NCI-H2081 treated with DMSO at 0.1 percent for 48 hours (cell line): ENCODE results near the gene KCTD5.
"Not testable (repeated sequence)": the region's sequence is repeated elsewhere in the genome, so short reads cannot be mapped to it uniquely, and the experiment has no call there.

Experiments
- DNase-seq: peaks from one replicate; lab custom pipeline; 2025; lab: John Stamatoyannopoulos, UW

The KCTD5 gene

DNA sequence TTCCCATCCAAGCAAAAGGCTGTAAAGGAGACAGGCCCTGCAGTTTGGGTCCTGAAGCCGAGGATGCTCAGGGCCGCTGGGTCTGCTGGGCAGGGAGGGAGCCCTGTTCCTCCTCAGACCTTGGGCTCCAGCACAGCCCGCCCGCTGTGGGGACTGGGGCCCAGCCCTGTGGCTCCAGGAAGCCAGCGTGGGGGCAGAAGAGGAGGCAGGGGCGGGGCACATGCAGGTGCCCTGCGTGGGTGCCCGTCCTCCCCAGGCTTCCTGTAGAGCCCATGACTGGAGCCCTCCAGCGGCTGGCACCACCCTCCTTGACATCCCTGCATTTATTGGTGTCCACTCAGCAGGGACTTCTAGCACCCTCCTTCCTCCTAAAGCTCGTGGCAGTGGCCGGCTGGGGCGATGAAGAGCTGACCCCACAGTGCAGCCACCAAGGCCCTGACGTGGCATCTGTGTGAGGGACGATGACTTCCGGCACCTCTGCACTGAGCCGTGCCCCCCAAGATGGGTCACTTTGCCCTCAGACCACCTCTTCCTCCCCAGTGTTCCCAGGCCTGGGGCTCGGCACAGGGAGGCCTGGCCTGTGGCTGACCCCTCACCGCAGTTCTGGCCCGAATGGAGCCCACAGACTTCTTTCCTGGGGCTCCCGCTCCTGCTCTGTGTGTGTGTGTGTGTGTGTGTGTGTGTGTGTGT is 27.8 kb downstream of the KCTD5 start:
- DNase-seq = no peak

DNA sequence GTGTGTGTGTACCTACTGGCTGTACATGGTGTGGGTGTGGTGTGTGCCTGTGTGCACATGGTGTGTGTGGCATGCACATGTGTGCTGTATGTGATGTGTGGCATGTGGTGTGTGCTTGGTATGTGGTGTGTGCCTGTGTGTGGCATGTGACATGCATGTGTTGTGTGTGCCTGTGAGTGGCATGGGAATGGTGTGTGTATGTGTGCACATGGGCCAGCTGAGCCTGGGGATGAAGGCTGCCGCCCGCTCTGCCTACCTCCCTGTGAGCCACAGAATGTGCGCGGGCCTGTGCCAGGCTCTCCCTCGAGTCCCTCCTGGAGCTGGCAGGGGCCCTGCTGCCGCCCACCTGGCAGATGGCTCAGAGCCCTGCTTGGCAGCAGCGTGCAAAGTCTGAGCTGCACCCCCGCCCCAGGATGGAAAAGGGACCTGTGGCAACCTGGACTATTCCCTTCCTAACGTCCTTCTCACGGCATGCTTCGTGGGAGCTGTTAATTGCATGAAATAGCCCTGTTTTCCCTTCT is 28.4 kb downstream of the KCTD5 start:
- DNase-seq = no peak

DNA sequence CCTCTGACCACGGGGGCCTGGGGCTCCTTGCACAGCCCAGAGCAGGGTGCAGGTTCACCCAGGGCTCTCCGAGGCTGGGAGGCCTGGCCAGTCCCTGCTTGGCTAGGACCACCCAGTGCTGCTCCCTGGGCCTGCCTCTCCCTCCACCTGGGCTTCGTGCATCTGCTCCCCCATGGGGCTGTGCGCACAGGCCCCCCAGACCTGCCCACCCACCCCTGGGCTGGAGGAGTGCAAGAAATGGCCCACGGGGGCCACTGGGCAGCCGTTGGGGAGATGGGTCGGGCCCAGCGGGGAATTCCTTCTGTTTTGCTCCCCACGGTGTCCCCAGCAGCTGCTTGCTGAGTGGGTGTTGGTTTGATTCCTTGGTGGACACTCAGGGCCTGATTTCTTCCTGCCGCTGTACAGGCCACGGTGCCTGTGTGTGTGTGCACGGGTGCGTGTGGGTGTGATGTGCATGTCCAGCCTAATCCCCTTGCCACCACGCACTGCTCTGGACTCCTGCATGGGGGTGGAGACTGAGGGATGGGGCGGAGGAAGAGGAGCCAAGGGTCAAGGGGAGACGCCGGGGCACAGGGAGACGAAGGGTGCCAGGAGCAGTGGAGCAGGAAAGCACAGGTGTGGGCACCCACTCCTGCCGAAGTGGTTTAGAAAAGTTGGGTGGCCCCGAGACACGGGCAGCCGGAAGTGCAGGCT is 29.2 kb downstream of the KCTD5 start:
- no peak for DNase-seq

DNA sequence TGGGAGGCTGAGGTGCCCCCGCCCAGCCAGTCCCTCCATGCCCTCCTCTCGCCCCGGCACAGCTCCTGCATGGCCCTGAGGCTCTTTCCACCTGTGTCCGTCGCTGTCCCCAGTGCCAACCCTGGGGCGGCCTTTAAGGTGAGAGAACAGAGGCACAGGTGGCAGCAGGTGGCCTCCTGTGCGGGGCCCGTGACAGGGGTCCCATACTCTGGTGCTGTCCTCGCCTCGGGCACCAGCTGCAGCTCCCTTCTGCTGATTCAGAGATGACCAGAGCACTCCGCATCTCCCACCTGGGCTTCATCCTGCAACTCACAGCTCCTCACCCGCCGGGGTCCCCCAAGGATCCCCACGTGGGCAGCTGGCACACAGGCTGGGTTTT is 29.7 kb downstream of the KCTD5 start:
- no peak for DNase-seq

DNA sequence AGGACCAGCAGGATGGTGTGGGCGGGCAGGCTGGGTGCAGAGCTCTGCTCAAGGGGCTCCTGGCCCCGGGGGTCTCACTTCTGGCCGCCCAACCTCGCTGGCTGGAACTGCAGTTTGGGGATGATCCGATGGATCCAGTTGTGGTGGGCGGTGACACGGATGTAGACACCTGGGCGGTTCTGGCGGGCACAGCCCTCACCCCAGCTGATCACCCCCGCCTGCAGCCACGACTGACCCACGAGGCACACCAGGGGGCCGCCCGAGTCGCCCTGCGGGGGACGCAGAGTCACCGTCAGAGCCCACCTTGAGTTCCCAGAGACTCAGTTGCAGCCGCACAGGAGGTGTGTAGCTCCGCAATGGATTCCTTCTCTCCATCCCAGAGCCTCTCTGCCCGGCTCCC is 30.2 kb downstream of the KCTD5 start:
- DNase-seq = no peak

DNA sequence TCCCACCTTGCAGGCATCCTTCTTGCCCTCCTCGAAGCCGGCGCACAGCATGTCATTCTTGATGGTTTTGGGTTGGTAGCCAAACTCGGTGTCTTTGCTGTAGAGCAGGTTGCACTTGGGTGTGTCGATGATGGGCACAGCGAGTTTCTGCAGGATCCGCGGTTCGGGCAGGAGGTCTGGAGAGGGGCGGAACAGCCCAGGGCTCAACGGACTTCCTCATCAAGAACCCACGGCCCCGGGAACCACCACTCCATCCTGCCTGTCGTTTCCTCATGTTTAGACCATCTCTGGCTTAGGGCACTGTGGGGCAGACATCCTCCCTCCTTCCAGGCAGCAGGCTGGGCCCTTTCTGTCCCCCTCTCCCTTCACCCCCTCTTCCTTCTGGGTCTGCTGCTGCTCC is 31.2 kb downstream of the KCTD5 start:
- no peak for DNase-seq

DNA sequence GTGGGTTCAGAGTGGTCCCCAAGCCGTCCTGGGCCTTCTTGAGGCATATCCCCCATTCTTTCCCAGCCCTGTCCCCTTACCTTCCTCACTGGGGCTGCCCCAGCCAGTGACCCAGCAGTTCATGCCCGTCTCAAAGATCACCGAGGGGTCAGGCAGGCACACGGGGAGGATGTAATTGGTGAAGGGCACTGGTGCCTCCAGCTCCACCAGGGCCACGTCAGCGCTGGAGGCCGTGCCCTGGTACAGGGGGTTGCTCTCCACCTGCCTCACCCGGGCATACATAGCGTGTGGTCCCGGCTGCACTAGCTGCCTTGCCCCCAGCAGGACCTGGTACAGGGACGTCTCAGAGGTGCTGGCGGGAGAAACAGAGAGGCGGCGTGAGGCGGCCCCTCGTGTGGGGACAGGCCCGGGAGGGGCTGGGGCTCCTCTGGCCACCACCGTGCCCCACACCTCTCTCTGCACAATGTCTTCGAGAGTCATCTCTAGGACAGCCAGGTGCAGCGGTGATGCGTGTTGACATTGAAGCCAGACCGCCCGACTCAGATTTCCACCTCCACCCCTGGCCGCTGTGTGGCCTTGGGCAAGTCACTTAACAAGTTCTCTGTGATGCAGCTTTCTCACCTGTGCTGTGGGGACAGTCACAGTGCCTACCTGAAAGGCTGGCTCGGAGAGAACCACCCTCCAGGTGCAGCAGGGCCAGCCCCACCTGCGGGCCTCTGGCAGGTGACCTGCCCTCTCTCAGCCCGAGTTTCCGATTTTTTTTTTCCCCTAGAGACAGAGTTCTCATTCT is 31.9 kb downstream of the KCTD5 start:
- no peak for DNase-seq

DNA sequence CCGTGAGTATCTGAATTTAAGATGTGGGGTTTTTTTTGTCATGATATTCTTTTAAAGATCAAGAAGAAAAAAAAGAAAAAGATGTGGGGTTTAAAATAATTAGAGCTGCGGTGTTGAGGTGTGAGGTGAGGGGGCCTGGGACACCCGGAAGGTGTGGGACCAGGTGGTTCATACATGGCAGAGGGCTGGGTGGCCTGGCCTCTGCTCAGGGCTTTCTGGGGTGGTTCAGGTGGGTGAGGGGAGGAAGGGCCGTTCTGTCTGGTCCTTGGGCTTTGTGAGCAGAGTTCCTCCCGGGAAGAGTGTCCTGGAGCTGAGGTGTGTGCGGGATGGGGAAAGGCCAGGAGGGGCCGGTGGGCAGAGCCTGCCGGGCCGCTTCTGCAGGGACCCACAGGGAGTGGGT is 32.7 kb downstream of the KCTD5 start:
- DNase-seq = no peak

DNA sequence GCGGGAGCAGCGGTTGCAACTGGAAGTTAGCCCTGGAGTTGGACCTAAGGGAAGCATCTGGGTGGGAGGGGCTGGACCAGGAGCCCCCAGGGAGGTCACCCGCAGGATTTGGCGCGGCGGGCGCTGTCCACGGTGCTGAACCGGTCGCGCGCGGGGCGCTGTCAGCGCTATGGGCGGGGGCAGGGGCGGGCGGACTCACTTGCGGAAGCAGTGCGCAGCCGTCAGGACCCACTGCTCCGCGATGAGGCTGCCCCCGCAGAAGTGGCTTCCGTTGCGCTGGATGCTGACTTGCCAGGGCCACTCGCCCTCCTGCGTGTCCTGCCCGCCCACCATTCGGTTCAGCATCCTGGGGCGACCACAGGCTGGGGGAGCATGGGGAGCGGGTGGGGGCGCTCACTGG is 33.2 kb downstream of the KCTD5 start:
- DNase-seq = no peak

DNA sequence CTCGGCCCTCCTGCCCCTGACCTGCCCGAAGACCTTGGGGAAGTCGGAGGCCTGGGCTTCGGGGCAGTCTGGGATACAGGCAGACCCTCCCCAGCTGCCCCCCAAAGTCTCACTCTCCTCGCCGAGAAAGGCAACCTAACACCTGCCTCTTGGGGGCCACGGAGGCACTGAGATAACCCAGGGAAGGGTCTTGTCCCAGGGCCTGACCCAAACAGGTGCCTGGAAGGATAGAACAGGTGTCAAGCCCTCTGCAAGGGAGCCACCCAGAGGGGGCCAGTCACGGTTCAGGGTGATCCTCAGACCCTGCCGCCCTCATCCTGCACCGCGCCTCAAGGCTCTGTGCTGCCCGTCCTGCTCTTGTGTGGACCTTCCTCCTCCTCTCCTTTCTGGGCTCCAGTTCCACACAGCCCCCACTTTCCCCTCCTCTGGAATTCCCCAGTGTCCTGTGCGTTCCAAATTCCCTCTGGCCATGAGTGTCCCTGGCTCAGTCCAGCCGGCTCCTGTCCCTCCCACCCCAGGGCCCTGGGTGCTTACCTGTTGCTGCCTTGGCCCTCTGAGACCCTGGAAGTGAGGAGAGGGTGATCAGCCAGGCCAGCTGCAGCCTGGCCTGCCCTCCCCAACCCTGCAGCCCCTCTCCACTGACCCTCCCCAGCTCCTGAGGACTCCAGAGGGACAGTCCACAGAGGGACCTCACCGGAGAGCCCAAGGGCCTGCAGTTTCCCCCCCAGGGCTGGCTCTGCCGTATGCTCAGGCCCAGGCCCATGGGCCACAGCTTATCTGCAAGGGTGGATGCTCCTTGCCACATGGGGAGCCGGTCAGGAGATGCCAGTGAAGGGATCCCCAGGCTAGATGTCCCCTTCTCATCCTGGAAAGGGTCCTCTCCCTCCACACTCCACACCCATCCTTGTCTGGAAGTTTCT is 33.9 kb downstream of the KCTD5 start:
- no peak for DNase-seq

DNA sequence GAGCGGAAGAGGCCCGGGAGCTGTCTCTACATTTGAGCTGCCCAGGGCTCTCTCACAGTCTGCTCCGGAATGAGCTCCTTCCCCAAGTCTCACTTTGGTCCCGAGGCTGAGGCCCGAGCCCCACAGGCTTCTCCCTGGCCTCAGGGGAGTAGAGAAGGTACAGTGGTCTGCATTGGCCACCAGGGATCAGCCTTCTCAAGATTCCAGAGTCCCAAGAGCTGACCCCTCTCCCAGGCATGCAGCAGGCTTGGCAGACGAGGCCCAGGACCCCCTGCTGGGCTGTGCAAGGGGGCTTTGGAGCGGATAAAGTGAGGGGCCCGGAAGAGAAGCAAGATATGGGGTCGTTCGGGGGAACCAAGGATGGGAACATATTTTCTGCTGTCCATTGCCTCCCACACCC is 34.6 kb downstream of the KCTD5 start:
- no peak for DNase-seq

DNA sequence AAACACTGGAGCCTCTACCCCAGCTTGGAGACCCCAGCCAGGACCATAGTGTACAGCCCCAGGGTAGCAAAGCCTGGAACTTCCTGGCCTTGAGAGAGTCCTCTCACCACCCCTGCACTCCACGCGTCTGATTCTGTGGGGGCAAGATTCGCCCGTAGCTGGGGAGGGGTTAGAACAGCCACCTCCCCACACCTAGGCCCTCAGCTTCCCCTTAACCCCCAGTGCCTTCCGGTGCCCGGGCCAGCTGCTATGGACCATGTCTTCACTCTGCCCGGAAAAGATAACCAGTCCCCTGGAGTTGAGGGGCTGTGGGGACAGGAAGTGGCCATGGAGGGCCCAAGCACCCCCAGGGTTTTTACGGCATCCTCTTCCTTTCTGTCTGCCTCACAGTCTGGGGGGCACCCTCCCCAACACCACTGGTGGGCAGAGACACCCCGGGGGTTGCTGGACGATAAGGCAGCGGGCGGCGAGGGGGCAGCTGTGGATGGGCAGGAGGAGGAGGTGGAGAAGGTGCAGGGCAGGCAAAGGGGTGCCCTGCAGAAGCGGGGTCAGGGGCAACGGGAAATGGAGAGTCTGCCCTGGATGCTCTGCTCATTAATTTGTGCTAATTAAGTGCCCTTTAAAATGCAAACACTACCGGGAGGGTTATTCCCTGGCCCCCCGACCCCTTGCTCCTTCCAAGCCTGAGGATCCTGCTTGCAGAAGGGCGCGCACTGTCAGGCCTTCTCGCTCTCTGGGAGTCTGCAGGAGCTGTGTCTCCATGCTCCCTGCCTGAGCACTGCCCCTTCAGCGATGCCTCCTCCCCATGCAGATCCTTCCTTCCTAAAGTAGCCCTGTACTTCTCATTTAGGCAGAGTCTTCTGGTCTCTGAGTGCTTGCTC is 35.3 kb downstream of the KCTD5 start:
- no peak for DNase-seq

DNA sequence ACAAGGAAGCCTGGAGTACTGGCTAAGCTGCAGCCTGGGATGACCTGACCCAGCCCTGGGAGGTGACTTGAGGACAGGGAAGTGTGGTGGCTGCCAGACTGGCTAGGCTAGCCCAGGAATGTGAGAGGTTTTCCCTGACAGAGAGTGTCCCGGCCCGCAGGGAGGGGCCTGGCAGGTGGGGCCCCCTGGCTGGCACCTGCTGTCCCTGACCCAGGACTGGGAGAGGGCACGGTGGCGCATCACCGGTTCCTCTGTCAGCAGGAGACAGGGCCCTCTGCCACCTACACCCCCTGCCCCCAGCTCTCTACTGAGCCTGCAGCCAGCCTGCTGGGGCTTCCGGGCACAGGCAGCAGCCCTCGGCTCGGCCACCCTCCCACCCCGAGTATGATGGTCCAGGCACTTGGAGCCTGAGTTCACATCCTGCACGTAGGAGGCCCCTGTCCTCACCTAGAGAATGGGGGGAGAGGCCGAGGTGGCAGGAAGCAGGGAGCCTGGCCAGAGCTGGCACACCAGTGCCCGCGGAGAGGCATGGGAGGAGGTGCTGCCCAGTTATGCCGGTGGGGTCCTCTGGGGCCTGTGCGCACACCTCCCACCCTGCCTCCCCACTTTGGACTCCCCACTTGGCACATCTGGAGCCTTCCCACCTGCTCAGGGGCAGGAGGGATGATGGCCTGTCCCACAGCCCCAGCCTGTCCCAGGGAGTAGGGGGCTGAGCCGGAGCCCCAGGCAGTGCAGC is 37.2 kb downstream of the KCTD5 start:
- DNase-seq = no peak

DNA sequence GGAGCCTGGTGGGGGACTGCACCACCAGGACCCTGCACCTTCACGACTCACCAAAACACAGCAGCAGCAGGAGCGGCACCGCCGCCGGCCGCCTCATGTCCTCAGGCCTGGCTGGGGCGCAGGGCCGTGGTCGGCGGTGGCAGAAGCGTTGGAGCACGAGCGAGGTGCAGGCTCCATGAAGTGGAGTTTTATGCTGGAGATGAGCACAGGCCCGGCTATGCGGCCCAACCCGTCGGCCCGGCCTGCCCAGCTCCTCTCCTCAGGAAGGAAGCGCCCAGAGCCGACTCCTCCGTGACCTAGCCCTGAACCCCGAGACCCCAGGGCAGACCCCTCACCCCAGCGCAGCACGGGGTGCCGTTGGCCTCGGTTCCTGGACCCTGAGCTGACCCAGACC is 37.7 kb downstream of the KCTD5 start, which contains the start of gene PRSS27:
TSS of gene PRSS27 (minus strand) at position 161 of the 394 bp plus-strand sequence. CDS start at position 97, 64 bp downstream.
- no peak for DNase-seq

DNA sequence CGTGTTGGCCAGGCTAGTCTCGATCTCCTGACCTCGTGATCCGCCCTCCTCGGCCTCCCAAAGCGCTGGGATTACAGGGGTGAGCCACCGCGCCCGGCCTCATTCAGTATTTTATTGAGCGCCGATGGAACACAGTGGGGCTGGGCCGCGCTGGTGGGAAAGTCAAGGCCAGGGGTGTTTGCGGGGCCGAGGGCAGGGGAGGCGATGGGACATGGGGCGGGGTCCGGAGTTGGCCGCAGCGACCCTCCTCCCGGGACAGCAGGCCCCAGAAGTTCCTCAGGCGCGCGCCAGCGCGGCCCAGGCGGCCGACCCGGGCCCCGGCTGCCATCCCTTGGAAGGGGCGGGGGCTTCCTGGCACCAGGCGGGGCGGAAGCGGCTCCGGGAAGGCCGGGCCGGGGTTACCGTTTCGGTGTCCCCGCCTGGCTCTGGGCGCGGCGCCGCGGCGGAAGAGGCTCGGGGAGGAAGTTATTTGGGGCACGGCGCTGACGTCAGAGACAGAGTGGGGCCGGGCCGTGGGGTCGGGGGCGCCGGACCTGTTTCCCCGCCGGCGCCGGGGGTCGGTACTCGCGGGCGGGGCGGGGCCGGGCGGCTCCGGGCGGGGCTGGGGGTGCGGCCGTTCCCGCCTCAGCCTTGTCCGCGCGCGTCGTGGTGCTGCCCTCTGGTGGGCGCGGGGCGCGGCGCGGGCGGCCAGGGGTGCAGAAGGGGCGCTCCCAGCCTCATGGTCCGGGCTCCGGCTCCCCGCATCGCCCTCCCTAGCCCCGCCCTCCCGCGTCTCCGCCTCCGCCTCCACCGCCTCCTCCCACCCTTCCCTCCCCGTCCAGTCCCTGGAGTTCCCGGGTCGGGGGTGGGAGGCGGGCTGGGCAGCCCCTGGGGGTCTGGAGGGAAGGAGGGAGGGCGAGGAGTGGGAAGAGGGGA is 38.7 kb downstream of the KCTD5 start:
- DNase-seq = peak; percentile 21

DNA sequence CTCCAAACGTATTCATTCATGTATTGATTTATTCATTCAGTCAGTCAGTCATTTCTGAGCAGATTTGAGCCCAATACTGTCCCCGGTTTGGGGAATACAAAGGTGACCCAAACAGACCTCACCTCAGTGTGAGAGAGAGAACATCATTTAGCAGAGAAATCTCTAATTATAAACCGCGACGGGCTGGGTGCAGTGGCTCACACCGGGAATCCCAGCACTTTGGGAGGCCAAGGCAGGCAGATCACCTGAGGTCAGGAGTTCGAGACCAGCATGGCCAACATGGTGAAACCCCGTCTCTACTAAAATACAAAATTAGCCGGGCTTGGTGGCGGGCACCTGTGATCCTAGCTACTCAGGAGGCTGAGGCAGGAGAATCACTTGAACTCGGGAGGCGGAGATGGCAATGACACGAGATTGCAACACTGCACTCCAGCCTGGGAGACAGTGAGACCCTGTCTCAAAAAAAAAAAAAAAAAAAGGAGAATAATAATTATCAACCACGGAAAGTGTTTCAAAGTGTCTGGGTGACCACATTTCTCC is 39.4 kb downstream of the KCTD5 start:
- not testable (repeated sequence) for DNase-seq

DNA sequence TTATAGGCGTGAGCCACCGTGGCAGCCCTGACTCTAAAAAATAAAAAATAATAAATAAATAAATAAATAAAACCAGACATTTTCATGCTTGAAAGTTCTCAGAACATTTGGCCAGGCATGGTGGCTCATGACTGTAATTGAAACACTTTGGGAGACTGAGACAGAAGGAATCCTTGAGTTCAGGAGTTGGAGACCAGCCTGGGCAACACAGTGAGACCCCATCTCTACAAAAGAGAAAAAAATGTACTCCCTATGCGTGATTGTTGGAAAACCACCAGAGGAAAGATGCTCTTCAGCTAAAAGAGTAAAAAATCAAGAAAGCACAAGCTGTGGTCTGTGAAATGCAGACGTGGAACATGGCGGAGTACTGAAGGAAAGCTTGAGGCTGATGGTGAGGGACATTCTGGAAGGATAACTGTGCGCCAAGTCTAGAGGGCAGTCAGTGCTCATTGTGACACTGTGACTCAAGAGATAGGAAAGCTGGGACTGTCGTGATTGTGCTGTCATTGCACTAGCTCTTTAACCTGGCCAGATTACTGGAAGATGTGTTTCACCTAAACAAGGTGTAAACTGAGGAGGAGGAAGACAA is 41.9 kb downstream of the KCTD5 start:
- no peak for DNase-seq

DNA sequence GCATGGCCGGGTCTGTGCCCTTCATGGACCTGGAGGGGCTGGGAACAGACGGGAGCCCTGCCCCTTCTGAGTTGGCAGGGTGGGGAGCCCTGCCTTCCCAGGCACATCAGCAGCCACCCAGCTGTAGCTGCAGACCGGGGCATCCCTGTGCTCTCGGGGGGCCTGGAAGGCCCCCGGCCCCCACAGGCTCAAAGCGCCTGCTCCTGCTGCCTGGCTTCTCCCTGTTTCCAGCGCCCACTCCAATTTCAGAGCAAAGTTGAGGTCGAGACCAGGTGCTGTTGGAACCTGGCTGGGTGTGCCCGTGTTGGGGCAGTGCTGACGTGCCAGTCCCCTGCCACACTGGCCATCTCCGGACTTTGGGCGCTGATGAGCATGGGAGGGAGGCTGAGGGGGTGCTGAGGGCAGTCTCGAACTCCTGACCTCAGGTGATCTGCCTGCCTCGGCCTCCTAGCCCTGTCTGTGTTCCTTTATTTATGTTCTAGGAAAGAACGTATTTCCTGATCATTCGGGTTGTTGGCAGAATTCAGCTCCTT is 42.6 kb downstream of the KCTD5 start:
- DNase-seq = no peak
